ENCODE measurements around the gene TMEM132C. TPM values are rescaled to one million over a fixed set of nuclear protein-coding genes. Genes with fewer than 3 reads are reported as not detected.
A peak's percentile ranks its signal among the peaks of the same experiment; 100 is the strongest.

TMEM132C gene
- total RNA-seq, 1 donor from 2014 or later, result not detected

- no peak for TF ChIP-seq CTCF (conservative IDR thresholded peaks at IDR 0.05; ENCODE audit: low read depth, low read length)
- H3K4me3 ChIP-seq (ENCODE audit: low read depth, low read length), result no peak overlapping the region
- DNase-seq (ENCODE audit: low read depth), result no peak
Observed at GRCh38 chr12:128383357-128383937, 116.5 kb downstream of the TMEM132C start.

- no peak for DNase-seq (ENCODE audit: low read depth)
- H3K4me3 ChIP-seq (ENCODE audit: low read depth, low read length), result no peak overlapping the region
- no peak for TF ChIP-seq CTCF (conservative IDR thresholded peaks at IDR 0.05; ENCODE audit: low read depth, low read length)
Observed at GRCh38 chr12:128385736-128386135, 118.8 kb downstream of the TMEM132C start.

GRCh38 chr12:128387811-128388422, 120.9 kb downstream of the TMEM132C start:
- H3K4me3 ChIP-seq (ENCODE audit: low read depth, low read length), result no peak overlapping the region
- no peak for DNase-seq (ENCODE audit: low read depth)
- TF ChIP-seq CTCF (conservative IDR thresholded peaks at IDR 0.05; ENCODE audit: low read depth, low read length), result peak; percentile 39

- no peak for TF ChIP-seq CTCF (conservative IDR thresholded peaks at IDR 0.05; ENCODE audit: low read depth, low read length)
- H3K4me3 ChIP-seq (ENCODE audit: low read depth, low read length), result no peak overlapping the region
- no peak for DNase-seq (ENCODE audit: low read depth)
Observed at GRCh38 chr12:128388461-128389000, 121.6 kb downstream of the TMEM132C start.

- no peak for TF ChIP-seq CTCF (conservative IDR thresholded peaks at IDR 0.05; ENCODE audit: low read depth, low read length)
- H3K4me3 ChIP-seq (ENCODE audit: low read depth, low read length), result no peak overlapping the region
- no peak for DNase-seq (ENCODE audit: low read depth)
Observed at GRCh38 chr12:128393346-128393745, 126.4 kb downstream of the TMEM132C start.

GRCh38 chr12:128394137-128394536, 127.2 kb downstream of the TMEM132C start:
- DNase-seq (ENCODE audit: low read depth), result no peak
- no peak for TF ChIP-seq CTCF (conservative IDR thresholded peaks at IDR 0.05; ENCODE audit: low read depth, low read length)
- H3K4me3 ChIP-seq (ENCODE audit: low read depth, low read length), result no peak overlapping the region

- no peak overlapping the region for H3K4me3 ChIP-seq (ENCODE audit: low read depth, low read length)
- no peak for TF ChIP-seq CTCF (conservative IDR thresholded peaks at IDR 0.05; ENCODE audit: low read depth, low read length)
- no peak for DNase-seq (ENCODE audit: low read depth)
Observed at GRCh38 chr12:128399253-128399652, 132.3 kb downstream of the TMEM132C start.

Measured in epithelial cell of proximal tubule (primary cell).